Limb (tissue), 2 donors: ENCODE results near the gene MED13L.

Source experiments
- DNase-seq, 2 donors: peaks; one replicate each; pipeline ENCODE4 v3.0.0-alpha.2; 2016; ENCODE audit errors: extremely low spot score in 2 of 2

Gene MED13L

DNA sequence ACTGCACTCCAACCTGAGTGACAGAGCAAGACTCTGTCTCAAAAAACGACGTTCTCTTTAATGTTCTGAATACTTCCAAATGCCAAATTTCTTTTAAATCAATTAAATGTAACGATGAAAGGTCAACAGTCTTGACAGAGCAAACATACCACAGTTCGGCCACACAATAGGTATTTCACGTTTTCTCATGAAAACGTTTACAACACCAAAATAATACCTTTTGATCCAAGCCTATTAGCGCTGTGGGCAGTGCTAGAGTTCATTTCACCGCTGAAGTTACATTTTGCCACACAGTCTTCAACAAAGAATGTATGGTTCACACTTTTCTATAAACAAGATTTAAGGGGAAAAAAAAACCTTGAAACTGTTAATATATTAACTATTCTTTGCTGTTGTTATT is 122.1 kb downstream of the MED13L start:
- DNase-seq = no peak

- no peak for DNase-seq
Observed at GRCh38 chr12:116153983-116154382, 123.5 kb downstream of the MED13L start.

- no peak for DNase-seq
Observed at GRCh38 chr12:116153113-116153512, 124.4 kb downstream of the MED13L start.

DNA sequence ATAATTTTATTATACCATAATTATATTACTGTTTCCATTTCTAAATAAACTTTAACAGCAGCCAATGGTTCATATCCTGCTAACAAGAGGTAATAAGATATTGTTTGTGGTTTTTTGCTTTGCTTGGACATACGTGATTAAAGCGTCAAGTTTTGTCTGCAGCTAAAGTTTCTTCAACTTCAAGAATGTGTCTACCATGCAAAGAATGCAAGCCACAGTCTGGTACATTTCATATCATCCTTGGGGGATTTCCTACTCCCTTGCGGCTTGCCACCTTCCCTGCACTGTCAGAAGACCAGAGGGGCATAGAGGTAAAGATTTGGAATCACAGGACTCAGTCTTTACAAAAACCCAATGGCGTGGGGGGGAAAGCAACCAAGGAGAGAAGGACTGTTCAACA is 125.2 kb downstream of the MED13L start:
- DNase-seq = no peak

GRCh38 chr12:116150452-116150851 is 127.0 kb downstream of the MED13L start:
- no peak for DNase-seq

- no peak for DNase-seq
Observed at GRCh38 chr12:116150001-116150400, 127.5 kb downstream of the MED13L start.

DNA sequence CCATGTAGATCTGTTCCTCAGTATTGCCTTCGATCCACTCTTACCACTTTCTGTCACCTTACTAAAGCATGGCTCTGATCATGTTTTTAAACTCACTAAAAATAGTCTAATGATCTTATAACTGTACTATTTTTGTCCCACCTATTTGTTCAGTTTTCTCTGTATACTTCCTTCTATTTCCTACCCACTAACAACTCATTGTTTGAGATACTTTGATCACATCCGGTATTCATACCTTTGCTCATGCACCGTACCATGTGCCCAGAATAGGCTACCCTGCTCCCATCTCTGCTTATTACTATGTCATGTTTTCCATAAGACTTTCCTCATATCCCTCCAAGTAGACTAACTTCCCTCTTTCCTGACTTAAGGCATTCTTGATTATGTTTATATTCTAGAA is 128.6 kb downstream of the MED13L start:
- DNase-seq = no peak

GRCh38 chr12:116146386-116146785 is 131.1 kb downstream of the MED13L start:
- no peak for DNase-seq

- DNase-seq = no peak
Observed at GRCh38 chr12:116145451-116145850, 132.0 kb downstream of the MED13L start.

DNA sequence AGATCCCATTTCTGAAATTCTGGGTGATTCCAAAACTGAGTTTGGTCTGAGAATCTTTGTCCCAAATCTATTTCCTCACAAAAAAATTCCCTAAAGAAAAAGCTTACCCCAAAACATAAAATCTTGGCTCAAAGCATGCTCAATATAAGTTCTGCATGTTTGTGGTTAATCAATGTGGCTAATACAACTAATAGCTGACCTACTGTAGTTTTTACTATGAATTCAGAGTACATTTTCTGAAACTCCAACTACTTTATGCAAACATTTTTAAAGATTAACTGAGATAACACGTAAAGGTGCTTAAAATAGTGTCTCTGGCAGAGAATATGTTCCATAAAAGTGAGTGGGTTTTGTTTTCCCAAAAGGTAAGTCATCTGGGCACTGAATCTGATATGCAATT is 133.1 kb downstream of the MED13L start:
- no peak for DNase-seq

- no peak for DNase-seq
Observed at GRCh38 chr12:116143909-116144308, 133.6 kb downstream of the MED13L start.

- no peak for DNase-seq
Observed at GRCh38 chr12:116142936-116143898, 134.3 kb downstream of the MED13L start.

DNA sequence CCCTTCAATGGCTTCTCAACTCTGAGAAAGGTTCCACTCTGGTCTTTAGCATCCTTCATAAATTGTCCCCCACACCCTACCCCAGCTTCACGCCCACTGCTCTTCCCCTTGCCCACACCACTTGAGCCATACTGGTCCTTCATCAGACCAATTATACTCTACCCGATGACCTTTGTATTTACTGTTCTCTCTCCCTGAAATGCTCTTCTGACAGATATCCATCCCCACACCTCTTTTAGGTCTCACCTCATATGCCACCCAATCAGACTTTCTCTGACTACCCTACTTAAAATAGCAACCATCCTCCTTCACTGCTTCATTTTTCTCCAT is 135.7 kb downstream of the MED13L start:
- DNase-seq = no peak

- no peak for DNase-seq
Observed at GRCh38 chr12:116141110-116141832, 136.2 kb downstream of the MED13L start.

GRCh38 chr12:116140529-116140928 is 137.0 kb downstream of the MED13L start:
- DNase-seq = no peak

DNA sequence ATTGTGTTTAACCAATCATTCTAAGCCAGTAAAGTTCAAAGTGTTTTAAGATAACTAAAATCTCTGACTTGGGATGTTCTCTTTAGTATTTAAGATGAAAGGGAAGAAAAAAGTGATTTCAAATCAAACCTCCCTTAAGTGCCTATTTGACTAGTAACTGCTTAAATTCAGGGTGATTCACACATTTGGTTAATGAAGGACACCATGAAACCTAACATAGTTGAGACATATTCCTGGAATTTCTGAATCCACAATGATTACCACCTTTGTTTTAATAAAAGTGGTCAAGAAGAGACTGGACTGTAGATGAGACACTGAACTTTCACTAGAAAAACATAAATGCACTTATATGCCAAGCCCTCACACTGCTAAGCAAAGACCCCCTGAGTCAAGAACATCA is 138.7 kb downstream of the MED13L start:
- DNase-seq = no peak

- DNase-seq = no peak
Observed at GRCh38 chr12:116138364-116138763, 139.1 kb downstream of the MED13L start.

DNA sequence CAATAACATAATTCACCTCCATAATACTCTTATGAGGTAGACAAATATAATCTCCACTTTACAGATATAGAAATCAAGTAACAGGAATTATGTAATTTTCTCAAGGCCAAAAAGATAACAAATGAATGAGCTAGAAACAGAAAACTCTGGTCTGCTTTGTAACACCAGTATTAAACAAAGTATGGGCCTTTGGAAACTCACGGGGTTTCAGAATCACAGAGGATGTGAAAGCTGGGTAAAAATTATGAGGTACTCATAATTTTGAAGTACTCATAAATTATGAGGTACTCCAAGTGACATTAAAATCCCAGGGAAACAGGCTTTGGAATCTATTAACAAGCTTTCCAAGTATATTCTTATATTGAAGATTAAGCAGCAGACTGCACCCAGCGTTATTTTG is 140.2 kb downstream of the MED13L start:
- no peak for DNase-seq

- DNase-seq = no peak
Observed at GRCh38 chr12:116136340-116136739, 141.2 kb downstream of the MED13L start.

DNA sequence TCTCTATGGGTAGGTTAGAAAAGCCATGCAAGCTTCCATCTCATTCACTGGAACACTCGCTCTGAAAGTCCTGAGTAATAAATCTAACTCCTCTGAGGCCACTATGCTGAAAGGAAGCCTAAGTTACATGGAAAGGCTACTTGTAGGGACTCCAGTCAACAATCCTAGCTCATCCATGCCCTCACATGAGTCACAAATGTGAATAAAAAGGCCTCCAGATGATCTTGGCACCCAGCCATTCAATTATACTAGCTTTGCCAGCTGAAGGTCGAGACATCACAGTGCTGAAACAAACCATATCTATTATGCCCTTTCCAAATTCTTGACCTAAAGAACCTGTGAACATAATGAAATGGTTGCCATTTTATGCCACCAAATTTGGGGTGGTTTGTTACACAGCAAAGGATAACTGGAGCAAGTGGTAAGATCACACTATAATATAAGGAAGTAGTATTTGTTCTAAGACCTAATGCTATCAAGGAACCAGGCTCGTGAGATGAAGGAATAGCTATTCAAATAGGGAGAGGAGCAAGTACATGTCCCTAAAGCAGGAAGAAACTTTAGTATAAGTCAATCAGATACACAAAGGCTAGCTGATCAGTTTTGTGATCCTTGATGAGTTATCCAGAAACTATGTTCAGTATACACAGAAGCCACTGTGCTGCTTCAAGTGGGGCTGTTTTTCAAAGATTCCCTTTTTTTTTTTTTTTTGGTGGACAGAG is 142.1 kb downstream of the MED13L start:
- DNase-seq = no peak

GRCh38 chr12:116133636-116134214 is 143.8 kb downstream of the MED13L start:
- no peak for DNase-seq

DNA sequence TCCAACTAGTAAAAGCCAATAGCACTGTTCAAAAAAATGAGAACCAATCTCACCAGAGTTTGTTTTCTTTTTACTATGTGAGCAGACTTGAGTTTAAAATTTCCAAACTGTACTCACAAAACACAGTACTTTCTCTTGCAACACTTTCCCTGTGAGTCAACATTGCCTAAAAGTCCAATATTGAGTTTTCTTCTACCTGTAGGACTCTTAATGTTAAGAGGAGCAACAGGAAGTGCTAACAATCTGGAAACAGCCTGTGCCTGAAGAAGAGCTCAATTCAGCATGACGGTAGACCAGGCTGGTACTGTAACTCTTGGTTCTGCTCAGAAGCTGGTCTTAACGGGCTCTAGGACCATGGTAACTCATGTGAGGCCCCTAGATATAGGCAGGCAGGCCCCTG is 144.3 kb downstream of the MED13L start:
- no peak for DNase-seq
